Measurements from ENCODE around the gene FAM76A.
"Not testable (repeated sequence)": the region's sequence is repeated elsewhere in the genome, so short reads cannot be mapped to it uniquely, and the experiment has no call there.

FAM76A gene

DNA sequence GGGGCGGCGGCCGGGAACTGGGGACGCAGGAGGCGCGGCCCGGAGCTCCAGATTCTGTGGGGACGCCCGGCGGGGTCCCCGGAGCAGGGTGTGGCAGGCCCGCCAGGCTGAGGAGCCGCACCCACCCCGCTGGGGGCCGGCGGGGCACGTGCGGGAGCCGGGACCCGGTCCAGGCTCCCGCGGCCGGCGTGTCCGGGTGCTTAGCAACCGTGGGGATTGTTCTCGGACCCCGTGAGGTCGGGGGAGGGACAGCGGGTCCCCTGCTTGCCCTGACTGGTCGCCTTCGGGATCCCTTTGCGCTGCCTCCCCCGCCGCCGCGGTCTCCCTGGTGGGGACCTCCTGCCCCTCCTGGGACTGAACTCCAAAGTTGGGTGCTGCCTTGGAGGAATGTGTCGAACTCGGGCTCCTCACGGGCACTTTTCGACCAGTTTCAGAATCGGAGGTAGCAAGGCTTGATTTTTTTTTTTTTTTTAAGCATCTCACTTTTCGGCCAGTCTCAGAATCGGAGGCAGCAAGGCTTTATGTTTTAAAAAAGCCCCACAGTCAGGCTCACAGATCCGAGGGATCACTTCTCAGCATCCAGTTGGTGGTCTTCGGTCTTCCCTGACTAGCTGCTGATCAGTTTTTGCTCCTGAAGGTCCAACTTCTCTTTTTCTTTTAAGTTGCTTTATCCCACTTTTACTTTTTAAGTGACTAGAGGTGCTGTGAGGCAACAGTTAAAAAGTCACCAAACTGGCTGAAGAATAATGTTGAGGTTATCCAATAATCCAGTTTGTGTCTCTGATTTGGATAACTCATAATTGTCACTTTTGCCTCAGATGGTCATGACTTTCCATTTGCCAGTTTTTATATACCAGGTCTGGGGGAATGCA is 648 bp downstream of the FAM76A start:
- DNase-seq, result peak; percentile 20

DNA sequence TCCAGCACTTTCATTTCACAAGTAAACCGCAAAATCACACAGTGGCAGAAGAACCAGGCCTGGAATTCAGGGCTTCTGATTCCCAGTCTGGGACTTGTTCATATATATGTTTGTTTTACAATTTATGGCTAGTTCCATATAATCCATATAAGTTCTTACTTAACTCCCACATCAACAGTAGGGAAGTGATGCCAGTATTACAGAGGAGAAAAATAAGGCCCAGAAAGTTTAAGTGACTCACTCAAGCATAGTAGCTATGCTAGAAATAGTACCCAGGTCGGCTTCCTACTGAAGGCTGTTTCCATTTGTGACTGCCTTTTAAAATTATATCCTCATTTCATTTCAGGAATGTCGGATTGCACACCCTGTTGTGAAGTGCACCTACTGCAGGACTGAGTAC is 1.4 kb downstream of the FAM76A start:
- no peak for DNase-seq

DNA sequence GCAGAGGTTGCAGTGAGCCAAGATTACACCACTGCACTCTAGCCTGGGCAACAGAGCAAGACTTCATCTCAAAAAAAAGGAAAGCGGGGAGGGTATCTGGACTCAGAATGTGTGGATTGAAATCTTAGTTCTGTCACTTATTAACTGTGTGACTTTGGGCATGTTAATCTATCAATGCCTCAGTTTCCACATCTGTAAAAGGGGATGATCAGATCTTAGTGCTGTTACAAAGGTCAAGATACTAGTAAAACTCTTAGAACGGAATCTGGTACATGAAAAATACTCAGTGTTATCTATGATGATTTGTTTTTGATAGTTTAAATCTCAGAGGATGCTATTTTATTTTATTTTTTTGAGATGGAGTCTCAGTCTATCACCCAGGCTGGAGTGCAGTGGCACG is 10.5 kb downstream of the FAM76A start:
- DNase-seq, result no peak

DNA sequence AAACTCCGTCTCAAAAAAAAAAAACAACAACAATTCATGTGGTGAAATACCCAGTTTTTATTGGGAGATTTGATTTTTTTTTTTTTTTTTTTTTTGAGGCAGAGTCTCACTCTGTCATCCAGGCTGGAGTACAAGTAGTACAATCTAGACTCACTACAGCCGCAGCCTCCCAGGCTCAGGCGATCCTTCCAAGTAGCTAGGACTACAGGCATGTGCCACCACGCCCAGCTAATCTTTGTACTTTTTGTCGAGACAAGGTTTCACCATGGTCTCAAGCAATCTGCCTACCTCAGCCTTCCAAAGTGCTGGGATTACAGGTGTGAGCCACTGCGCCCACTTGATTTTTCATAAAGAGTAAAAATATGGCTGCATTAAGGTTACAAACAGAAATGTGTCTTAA is 15.4 kb downstream of the FAM76A start:
- no peak for DNase-seq

DNA sequence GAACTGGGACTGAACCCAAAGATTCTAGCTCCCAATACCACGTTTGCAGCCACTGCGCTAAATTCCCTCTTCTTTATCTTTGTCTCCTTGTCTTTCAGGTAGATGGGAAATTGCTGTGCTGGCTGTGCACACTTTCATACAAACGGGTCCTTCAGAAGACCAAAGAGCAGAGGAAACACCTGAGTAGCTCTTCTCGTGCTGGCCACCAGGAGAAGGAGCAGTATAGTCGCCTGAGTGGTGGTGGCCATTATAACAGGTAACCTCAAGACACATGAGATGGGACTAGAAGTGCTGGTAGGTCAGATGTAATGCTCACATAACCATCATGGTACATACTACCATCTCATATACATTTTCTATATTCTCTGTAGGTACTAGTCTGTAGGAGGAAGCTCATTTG is 18.8 kb downstream of the FAM76A start:
- DNase-seq, result no peak

DNA sequence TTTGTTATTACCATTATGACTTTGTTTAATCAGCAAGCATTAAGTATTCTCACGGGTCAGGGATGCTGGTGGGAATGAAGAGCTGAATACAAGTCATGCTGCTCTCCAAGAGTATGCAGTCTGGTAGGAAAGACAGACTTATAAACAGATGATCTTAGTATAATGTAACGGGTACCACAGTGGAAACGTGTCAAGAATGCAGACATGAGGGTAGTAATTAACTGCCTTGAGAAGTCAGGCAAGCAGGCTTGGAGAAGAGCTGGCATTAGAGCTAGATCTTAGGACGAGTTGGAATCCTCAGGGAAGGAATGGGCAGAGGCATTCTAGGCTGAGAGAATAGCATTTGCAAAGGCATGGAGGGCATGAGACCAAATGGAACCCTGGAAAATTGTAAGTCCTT is 19.7 kb downstream of the FAM76A start:
- no peak for DNase-seq

DNA sequence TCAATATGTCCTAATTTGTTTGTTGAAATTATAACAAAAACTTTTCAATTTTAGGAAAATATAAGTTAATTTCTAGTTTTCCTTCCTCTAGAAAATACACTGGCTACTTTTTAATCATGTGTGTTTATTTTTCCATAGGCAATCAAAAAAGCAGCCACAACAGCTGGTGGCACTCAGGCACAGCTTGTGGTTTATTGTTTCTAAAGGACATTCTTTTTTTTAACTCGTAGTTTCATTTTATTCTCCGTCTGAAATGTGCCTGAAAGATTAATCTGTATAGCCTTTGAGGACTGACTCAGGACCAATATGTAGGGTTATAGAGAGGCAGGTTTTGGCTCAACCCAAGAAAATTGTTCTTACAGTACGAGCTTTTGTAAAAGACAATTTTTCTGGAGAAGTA is 26.6 kb downstream of the FAM76A start:
- no peak for DNase-seq

DNA sequence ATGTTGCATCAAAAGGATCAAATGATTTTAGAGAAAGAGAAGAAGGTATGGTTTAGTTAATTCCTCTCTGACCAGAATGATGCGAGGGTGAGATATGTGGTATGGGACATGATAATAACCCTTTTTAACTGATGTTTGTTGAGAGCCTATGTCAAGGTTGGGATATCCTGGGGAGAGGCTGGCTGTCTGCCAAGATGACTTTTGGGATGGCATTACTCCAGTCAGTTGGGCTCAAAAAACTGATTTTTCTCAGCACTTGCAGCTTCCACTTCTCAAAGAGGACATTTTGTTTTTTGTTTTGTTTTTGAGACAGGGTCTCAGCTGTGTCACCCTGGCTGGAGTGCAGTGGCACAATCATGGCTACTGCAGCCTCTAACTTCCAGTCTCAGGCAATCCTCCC is 29.5 kb downstream of the FAM76A start:
- DNase-seq, result no peak

DNA sequence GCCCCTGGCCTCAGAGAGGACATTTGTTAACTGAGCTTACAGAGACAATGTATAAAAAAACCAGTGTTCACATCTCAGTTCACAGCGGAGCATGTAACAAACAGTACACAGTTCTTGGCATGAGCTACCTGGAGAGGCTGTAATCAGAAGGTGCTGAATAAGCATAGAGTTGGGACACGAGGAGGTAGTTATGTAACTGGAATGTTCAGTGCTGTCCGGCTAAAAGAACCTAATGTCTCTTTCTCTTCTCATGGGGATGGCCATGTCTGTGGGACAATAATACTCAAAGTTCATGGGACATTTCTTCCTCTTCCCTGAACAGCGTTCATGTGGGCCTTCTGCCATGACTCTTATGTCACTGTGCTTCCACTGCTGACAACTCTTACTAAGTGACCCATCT is 30.1 kb downstream of the FAM76A start:
- no peak for DNase-seq

DNA sequence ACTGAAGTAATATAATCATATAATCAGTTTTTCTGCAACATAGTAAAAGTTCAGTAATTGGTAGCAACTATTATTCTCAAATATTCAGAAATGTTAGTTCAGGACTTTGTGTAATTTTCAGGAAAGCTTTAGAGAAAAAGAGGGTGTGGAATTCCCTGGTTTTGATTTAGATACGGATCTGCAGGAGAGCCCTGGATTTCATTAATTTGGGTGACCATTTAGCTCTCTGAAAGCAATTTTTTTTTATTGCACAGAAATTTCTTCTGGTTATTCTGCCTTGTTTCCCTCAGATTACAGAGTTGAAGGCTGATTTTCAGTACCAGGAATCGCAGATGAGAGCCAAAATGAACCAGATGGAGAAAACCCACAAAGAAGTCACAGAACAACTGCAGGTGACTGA is 33.5 kb downstream of the FAM76A start:
- no peak for DNase-seq

DNA sequence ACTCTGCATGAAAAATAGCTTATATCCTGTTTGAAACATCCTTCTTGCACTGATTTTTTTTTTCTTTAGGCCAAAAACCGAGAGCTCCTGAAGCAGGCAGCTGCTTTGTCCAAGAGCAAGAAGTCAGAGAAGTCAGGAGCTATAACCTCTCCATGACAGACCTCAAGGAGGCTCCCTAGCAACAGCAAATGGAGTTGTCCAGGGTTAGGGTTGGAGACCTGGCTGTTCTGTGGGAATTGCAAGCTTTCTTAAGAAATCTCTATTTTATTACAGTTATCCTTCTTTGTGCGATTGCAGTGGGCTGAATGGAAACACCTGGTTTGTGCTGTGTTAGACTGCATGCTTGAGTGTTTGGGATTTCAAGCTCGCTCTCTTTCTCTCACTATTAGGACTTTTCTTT is 34.7 kb downstream of the FAM76A start:
- DNase-seq, result no peak

DNA sequence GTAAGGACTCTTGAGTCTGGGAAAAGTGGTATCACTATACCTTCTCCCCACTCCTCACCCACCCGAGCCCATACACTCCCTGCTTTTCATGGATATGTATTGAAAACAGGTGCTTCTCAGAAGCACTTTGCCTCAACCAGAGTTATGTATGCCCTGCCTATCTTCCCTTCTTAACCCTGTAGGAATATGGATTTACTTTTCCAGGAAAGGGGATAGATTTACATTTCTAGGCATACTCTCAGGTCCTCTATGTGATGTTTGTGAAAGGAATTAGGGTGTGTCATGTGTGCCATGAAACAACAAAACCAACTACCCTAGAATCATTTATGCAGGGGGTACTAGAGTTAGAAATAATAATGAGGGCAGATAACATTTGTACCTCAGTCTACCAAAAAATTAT is 36.3 kb downstream of the FAM76A start:
- no peak for DNase-seq

DNA sequence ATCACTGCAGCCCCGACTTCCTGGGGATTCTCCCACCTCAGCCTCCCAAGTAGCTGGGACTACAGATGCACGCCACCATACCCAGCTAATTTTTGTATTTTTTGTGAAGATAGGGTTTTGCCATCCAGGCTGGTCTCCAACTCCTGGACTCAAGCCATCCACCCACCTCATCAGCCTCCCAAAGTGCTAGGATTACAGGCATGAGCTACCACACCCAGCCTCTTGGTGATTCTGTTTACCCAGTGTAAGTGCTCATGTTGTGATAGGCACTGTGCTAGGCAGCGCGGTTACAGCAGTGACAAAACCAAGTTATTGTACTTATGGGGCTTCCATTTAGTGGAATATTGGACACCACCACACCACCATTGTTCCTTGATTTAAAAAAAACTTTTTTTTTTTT is 37.6 kb downstream of the FAM76A start:
- no peak for DNase-seq

DNA sequence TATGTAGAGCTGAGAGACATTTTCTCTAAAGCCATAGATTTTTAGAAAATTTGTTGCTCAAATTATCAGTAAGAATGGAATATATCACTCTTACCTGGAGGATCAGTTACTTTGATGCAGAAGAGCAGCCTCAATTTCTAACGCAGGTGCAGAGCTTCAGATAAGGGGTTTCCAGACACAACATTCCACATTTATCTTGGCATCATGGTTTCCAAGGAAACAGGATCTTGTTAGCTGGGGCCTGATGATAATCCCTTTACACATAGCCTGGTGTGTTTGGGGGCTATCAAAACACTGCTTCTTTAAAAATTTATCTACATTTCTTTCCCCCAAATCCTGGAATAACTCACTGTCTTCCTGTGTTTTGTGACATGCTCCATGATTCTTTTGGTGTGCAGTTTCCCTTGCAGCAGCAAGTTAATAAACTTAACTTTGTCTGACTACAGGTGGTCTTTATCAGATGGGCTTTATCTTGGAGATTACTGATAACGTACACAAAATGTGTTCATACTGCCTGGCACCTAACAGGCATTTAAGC is 44.6 kb downstream of the FAM76A start:
- no peak for DNase-seq

DNA sequence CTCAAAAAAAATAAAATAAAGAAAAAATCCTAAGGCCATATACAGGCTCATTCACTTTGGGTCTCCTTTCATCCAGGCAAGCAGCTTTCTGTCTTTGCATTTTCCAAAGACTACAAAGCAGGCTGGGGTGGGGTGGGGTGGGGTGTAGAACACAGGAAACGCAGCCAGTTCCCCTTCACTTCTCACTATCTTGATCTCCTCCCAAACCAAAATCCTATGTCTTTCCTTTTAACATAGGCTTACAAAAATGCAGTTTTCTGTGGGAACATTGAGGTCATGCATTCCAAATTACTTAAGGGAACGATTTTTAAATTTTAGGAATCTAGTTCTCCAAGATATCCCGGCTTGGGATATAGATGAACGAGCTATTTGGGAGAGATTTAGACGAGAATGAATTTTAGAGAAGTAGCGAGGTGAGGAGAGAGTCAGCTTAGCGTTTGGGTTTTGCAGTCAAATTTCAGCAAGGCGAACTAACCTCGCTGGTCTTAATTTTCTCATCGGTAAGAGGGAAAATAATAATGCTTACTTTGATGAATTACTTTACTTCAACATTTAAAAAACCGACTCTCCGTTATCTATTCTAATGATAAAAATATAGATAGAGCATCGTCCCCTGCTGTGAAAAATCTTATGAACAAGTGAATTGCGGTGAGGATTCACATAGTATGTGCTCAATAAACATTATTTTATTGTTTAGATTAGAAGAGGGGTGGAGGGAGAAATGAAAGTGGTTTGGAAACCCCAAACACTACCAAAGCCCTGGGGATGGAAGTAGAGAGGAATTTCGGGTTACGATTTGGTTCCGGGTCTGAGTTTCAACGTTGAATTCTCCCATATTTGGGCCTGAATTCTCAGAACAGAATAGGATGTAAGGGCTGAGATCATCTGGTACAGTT is 46.5 kb downstream of the FAM76A start:
- no peak for DNase-seq

DNA sequence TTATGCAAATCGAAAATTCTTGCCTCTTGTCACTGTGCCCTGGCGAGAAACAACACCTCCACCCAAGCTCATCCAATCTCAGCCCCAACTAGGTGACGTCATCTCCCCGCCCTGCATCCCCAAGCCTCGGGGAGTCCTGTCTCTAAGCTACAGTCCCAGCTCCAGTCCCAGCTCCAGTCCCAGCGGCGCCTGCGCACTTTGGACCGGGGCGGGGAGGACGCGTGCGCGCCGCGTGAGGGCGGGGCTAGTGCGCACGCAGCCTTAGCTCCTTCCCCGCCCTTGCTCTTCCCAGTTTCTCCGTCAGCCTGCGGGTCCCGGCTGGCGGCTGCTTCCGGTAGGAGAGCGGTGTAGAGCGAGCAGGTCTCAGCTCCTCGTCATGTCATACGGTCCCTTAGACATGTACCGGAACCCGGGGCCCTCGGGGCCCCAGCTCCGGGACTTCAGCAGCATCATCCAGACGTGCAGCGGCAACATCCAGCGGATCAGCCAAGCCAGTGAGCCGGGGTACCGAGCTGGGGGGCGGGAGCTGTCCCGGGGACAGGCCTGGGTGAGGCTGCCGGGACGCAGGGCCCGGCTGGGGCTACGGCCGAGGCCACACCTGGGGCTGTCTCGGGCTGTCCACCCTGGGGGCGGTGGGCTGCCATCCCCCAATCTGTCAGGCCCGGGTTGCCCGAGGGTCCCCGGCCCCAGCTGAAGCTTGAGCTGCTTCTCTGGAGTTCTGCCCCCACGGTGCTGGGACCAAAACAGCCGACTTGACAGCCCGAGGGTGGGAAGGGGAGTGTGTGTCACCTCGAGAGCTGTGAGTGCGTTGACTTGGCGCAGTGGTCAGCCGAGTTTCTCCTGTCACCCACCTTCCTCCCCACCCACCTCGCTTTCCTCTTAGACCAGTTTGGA is 47.4 kb downstream of the FAM76A start, which contains the start of gene STX12:
Gene STX12, plus strand, starts transcription at position 288 of the 894 bp plus-strand sequence. Its CDS starts 89 bp downstream, at position 377.
- DNase-seq, result peak; percentile 98

DNA sequence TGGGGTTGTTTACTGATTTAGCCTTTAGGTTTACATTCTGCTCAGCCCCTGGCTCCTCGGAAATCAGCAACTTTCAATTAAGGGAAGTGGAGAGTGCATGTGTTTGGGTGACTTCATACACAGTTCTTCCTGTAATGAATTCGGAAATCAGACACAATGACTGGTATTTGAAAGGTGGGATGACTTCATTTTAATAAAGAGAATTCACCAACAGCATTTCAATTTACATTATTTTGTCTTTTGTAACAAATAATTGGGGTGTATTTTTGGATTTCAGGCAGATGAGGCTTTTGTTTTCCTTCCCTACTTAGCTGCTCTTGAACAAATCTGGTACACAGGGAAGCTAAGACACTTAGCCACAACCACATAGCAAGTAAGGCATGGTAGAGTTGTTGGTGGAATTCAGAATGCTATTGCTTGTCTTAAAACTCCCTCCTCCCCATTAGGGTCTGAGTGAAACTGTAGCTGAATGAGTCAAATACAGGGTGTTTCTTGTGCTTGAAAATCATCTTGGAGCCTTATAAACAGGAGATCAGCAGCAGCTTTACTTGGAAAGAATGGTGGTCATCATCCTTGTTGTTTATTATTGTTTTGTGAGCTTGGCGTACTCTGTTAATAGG is 48.2 kb downstream of the FAM76A start:
- DNase-seq, result no peak

DNA sequence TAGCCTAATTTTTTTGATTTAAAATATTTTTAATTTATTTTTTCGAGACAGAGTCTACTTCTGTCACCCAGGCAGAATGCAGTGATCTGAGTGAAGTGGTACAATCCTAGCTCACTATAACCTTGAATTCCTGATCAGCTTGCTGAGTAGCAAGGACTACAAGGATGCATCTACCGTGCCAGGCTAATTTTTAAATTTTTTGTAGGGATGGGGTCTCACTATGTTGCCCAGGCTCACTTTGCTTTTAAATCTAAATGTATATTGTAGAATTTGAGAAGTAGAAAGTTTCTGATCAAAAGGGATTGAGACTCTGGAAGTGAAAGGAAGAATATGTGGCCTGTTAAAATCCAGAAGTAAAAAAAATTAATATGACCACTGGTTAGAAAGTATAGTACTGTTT is 48.9 kb downstream of the FAM76A start:
- no peak for DNase-seq

DNA sequence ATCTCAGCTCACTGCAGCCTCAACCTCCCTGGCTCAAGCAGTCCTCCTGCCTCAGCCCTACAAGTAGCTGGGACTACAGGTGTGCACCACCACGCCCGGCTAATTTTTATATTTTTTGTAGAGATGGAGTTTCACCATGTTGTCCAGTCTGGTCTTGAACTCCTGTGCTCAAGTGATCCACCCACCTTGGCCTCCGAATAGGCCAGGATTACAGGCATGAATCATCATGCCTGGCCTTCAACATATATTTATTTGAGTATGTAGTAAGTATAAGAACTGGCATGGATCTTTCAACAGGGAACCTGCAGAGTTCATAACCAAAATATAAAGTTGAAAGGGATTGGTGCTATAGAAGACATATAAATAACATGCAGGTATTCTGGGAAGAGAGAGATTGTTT is 49.6 kb downstream of the FAM76A start:
- DNase-seq, result not testable (repeated sequence)

DNA sequence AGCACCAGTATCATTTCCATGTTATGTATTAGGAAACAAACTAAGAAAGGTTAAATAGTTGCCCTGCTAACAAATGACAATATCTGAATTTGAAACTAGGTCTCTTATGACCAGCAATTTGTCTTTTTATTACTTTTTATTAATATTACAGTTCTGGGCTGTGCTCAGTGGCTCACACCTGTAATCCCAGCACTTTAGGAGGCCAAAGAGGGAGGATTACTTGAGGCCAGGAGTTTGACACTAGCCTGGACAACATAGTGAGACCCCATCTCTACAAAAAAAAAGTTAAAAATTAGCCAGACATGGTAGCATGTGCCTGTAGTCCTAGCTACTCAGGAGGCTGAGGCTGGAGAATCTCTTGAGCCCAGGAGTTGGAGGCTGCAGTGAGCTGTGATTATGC is 50.5 kb downstream of the FAM76A start:
- DNase-seq, result not testable (repeated sequence)

DNA sequence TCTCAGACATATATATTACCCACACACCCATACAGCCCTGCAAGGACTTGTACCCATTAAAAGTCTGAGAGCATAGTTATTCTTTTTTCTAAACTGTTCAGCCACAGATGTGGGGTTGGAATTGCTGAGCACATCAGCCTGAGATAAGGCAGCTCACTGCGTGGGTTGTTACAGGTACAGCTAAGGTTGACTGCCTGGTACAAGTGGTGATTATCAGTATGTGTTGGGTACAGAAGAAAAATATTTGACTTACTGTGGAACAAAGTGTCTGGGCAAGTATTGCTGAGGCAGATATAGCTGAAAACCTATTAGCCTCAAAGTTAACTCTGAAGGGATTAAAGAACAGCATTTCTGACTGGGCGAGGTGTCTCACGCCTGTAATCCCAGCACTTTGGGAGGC is 52.3 kb downstream of the FAM76A start:
- DNase-seq, result no peak

DNA sequence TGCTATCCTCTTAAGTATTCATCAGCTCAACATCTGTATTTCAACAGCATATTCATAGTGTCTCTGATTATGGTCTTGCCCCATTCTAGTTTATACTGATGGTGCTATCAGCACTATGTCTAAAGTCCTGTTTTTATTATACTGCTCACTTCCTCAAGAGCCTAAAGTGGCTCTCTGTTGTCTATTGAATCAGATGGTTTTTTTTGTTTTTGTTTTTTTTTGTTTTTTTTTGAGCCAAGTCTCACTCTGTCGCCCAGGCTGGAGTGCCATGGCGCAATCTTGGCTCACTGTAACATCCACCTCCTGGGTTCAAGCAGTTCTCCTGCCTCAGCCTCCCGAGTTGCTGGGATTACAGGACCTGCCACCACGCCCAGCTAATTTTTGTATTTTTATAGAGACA is 53.4 kb downstream of the FAM76A start:
- no peak for DNase-seq
